Measurements from ENCODE around the gene SLC35B4. TPM values are rescaled to one million over a fixed set of nuclear protein-coding genes. Genes with fewer than 3 reads are reported as not detected.
A peak's percentile ranks its signal among the peaks of the same experiment; 100 is the strongest.
"Not testable (repeated sequence)": the region's sequence is repeated elsewhere in the genome, so short reads cannot be mapped to it uniquely, and the experiment has no call there.

The SLC35B4 gene
- total RNA-seq, 2 donors from 2014 or later = 6.2 to 7.5 TPM

- no peak for TF ChIP-seq CTCF (IDR thresholded peaks at IDR 0.05)
- Histone ChIP-seq H3K4me3 (no peak overlapping the region), H3K9ac (ENCODE audit: low read depth in 2 of 2, low read length in 2 of 2) (no peak overlapping the region), H3K27me3 (no peaks in the 10 kb centered on the region), H3K36me3 (no peaks in the 10 kb centered on the region), H3K27ac (no peak overlapping the region), H3K4me1 (no peaks in the 10 kb centered on the region), H3K9me3 (no peaks in the 10 kb centered on the region)
- intact Hi-C loops (cut with DNase I) = no loop called here
- no peak for DNase-seq
Measured at GRCh38 chr7:134300988-134301387, 15.7 kb downstream of the SLC35B4 start.

GRCh38 chr7:134298902-134299683 lies 17.6 kb downstream of the SLC35B4 start:
- Histone ChIP-seq H3K4me3 (no peak overlapping the region), H3K27ac (no peak overlapping the region), H3K9me3 (no peaks in the 10 kb centered on the region), H3K9ac (ENCODE audit: low read depth in 2 of 2, low read length in 2 of 2) (no peak overlapping the region), H3K4me1 (no peaks in the 10 kb centered on the region), H3K36me3 (no peaks in the 10 kb centered on the region), H3K27me3 (no peaks in the 10 kb centered on the region)
- TF ChIP-seq CTCF (IDR thresholded peaks at IDR 0.05) = no peak
- peak; percentile 36 for DNase-seq
- intact Hi-C loops (cut with DNase I) = no loop called here

GRCh38 chr7:134297489-134297888 lies 19.2 kb downstream of the SLC35B4 start:
- H3K9ac ChIP-seq (ENCODE audit: low read depth in 2 of 2, low read length in 2 of 2) = no peak overlapping the region
- H3K27me3 ChIP-seq = no peaks in the 10 kb centered on the region
- H3K9me3 ChIP-seq = no peaks in the 10 kb centered on the region
- no peak overlapping the region for H3K4me3 ChIP-seq
- no peak for DNase-seq
- H3K36me3 ChIP-seq = no peaks in the 10 kb centered on the region
- no peak overlapping the region for H3K27ac ChIP-seq
- no peaks in the 10 kb centered on the region for H3K4me1 ChIP-seq
- TF ChIP-seq CTCF (IDR thresholded peaks at IDR 0.05) = no peak
- intact Hi-C loops (cut with DNase I) = no loop called here

- DNase-seq; intact Hi-C loops (cut with DNase I); H3K9ac ChIP-seq (ENCODE audit: low read depth in 2 of 2, low read length in 2 of 2); H3K36me3 ChIP-seq; H3K27me3 ChIP-seq; H3K27ac ChIP-seq; H3K4me1 ChIP-seq; H3K9me3 ChIP-seq; H3K4me3 ChIP-seq: not testable (repeated sequence)
Measured at GRCh38 chr7:134295982-134296381, 20.7 kb downstream of the SLC35B4 start.

GRCh38 chr7:134293002-134293740 lies 23.6 kb downstream of the SLC35B4 start:
- H3K36me3 ChIP-seq = no peaks in the 10 kb centered on the region
- H3K4me3 ChIP-seq = no peak overlapping the region
- H3K9me3 ChIP-seq = no peaks in the 10 kb centered on the region
- H3K27ac ChIP-seq = no peak overlapping the region
- no peak overlapping the region for H3K9ac ChIP-seq (ENCODE audit: low read depth in 2 of 2, low read length in 2 of 2)
- no peaks in the 10 kb centered on the region for H3K4me1 ChIP-seq
- H3K27me3 ChIP-seq = no peaks in the 10 kb centered on the region
- intact Hi-C loops (cut with DNase I) = no loop called here
- no peak for TF ChIP-seq CTCF (IDR thresholded peaks at IDR 0.05)
- DNase-seq = peak; percentile 22

- Histone ChIP-seq H3K36me3 (no peaks in the 10 kb centered on the region), H3K9me3 (no peaks in the 10 kb centered on the region), H3K4me3 (no peak overlapping the region), H3K27me3 (no peaks in the 10 kb centered on the region), H3K9ac (ENCODE audit: low read depth in 2 of 2, low read length in 2 of 2) (no peak overlapping the region), H3K4me1 (no peaks in the 10 kb centered on the region), H3K27ac (no peak overlapping the region)
- intact Hi-C loops (cut with DNase I) = no loop called here
- no peak for TF ChIP-seq CTCF (IDR thresholded peaks at IDR 0.05)
- DNase-seq = no peak
Measured at GRCh38 chr7:134290286-134290685, 26.4 kb downstream of the SLC35B4 start.
